HepG2 (cell line): ENCODE data around the gene TTC31. TPM values are rescaled to one million over a fixed set of nuclear protein-coding genes. Genes with fewer than 3 reads are reported as not detected.

Experiments
- AGO1 ChIP-seq: fragments of 200-400 bp; formaldehyde crosslinking; IDR thresholded peaks from 2 replicates; pipeline ENCODE4 v1.6.1; 2017; ENCODE audit warnings: mild to moderate bottlenecking, low read depth, low read length, moderate library complexity; ENCODE audit not compliant: poor library complexity, severe bottlenecking
- DNMT1 ChIP-seq: sonication (generic); formaldehyde crosslinking; IDR thresholded peaks from 2 replicates; pipeline ENCODE4 v1.5.1; 2020; ENCODE audit warnings: mild to moderate bottlenecking, missing genetic modification reagents
- HMGA1 ChIP-seq: sonication (generic); formaldehyde crosslinking; conservative IDR thresholded peaks from 2 replicates; pipeline ENCODE4 v1.4.0; 2020; ENCODE audit warnings: missing genetic modification reagents
- KAT7 ChIP-seq: IDR thresholded peaks from 2 replicates; pipeline ENCODE4 v1.6.1; 2018; ENCODE audit warnings: borderline replicate concordance, missing compliant biosample characterization
- MBNL3 ChIP-seq: fragments of 250-450 bp; sonication (Bioruptor Pico); conservative IDR thresholded peaks from 2 replicates; pipeline ENCODE4 v1.8.0; 2022; ENCODE audit warnings: mild to moderate bottlenecking, inconsistent platforms
- MEIS2 ChIP-seq: sonication (generic); formaldehyde crosslinking; IDR thresholded peaks from 2 replicates; pipeline ENCODE4 v1.9.0; 2021; ENCODE audit warnings: mild to moderate bottlenecking, missing genetic modification reagents
- SAP130 ChIP-seq: IDR thresholded peaks from 2 replicates; pipeline ENCODE4 v1.6.1; 2016; ENCODE audit warnings: low read depth
- SMAD3 ChIP-seq: sonication (generic); formaldehyde crosslinking; IDR thresholded peaks from 2 replicates; pipeline ENCODE4 v1.4.0; 2020; ENCODE audit warnings: missing genetic modification reagents
- ZBTB3 ChIP-seq: sonication (generic); formaldehyde crosslinking; IDR thresholded peaks from 2 replicates; pipeline ENCODE4 v1.4.0; 2020; ENCODE audit warnings: low read depth, mild to moderate bottlenecking, moderate library complexity, missing genetic modification reagents, borderline replicate concordance
- ZNF510 ChIP-seq: sonication (generic); formaldehyde crosslinking; IDR thresholded peaks from 2 replicates; pipeline ENCODE4 v1.4.0; 2020; ENCODE audit warnings: low read depth, mild to moderate bottlenecking, missing genetic modification reagents
- ZNF558 ChIP-seq: sonication (generic); formaldehyde crosslinking; IDR thresholded peaks from 2 replicates; pipeline ENCODE4 v1.9.0; 2022; ENCODE audit warnings: mild to moderate bottlenecking, missing genetic modification reagents, borderline replicate concordance
- ZNF609 ChIP-seq: sonication (generic); formaldehyde crosslinking; IDR thresholded peaks from 2 replicates; pipeline ENCODE4 v1.4.0; 2020; ENCODE audit warnings: mild to moderate bottlenecking, missing genetic modification reagents, borderline replicate concordance
- ZNF674 ChIP-seq: sonication (generic); formaldehyde crosslinking; IDR thresholded peaks from 2 replicates; pipeline ENCODE4 v1.5.0; 2020; ENCODE audit warnings: low read depth, mild to moderate bottlenecking, missing genetic modification reagents
- polyA plus RNA-seq, 8 experiments: library from polyadenylated mRNA; depleted of rRNA in 3 of 8; stranded (reverse) in 7 of 8; unstranded in 1 of 8; fragments of >200 nt; fragmentation: Illumina TruSeq in 4 of 8; extraction: Trizol in 4 of 8; gene quantifications; 2 replicates each; pipeline versions ENCODE4 v1.2.1 to v1.2.3, GENCODE V29; 2011 to 2016; ENCODE audit warnings: low read depth in 4 of 8, missing spikeins in 1 of 8, mixed read lengths in 1 of 8; ENCODE audit not compliant: insufficient read depth in 1 of 8
- total RNA-seq, 5 experiments: library from RNA; depleted of rRNA; stranded (reverse); fragments of >200 nt; fragmentation: Illumina TruSeq; extraction: Trizol; gene quantifications; 2 replicates each; pipeline ENCODE4 v1.2.3, GENCODE V29; 2016; ENCODE audit warnings: low read depth in 1 of 5
- TF ChIP-seq, protein P1 (sequence below): sonication (generic); formaldehyde crosslinking; IDR thresholded peaks from 2 replicates; pipeline ENCODE4 v1.5.0; 2020; ENCODE audit warnings: missing genetic modification reagents
- TF ChIP-seq, protein P2 (sequence below): sonication (generic); formaldehyde crosslinking; IDR thresholded peaks from 2 replicates; pipeline ENCODE4 v1.8.0; 2022; ENCODE audit warnings: missing genetic modification reagents, low read depth, mild to moderate bottlenecking, borderline replicate concordance
- TF ChIP-seq, protein P3 (sequence below): IDR thresholded peaks from 2 replicates; pipeline ENCODE4 v1.6.1; 2016; ENCODE audit warnings: missing compliant biosample characterization, missing genetic modification reagents, borderline replicate concordance
- TF ChIP-seq, protein P4 (sequence below): sonication (generic); formaldehyde crosslinking; IDR thresholded peaks from 2 replicates; pipeline ENCODE4 v1.4.0; 2020; ENCODE audit warnings: missing genetic modification reagents, borderline replicate concordance

TTC31 gene
- total and polyA plus RNA-seq, 2 of the 13 experiments (the other 11 are each of a cell fraction or from before 2014, with no cell fraction given): 28.3 to 39.5 TPM

DNA sequence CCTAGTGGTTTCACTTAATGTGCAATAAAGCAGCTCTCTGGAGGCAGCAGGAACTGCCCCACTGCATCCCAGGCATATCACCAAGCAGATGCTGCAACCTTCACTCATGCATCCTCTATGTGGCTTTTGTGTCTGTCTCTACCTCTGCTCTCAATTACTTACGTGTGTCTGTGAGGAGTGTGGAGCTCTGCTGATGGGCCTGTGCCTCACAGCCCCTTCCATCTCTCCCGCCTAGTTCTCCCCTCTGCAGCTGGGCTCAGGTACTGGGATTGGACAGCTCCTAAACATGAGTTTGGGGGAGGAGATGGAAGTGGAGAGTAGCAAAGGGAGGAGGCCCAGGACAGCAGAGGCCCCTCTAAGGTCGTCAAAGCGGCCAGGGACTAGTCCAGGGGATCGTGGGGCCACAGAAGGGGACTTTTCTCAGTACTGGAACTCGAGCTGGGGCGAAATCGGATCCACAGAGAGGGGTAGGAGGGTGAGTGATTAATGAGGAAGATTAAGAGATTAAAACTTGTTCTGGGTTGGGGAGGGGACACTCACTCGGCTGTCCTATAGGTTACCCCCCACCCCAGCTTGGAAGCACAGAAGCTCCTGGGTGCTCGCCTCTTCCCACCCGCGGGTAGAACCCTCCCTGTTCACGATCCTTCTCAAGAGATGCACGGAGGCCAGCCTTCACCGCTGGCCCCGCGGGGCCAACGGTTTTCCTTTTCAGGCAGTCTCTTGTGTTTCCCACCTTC lies 18.6 kb downstream of the TTC31 start (continued):
- TF ChIP-seq ZNF609 (CRISPR knock-in tag) (no peak), SMAD3 (CRISPR knock-in tag) (no peak), DNMT1 (CRISPR knock-in tag) (no peak), MBNL3 (CRISPR knock-in tag) (no peak), ZNF674 (CRISPR knock-in tag) (no peak), SAP130 (peak; percentile 16; the same call in 1 of the 2 replicates), HMGA1 (no peak), KAT7 (no peak), AGO1 (no peak), ZBTB3 (CRISPR knock-in tag) (no peak), ZNF558 (CRISPR knock-in tag) (no peak), MEIS2 (CRISPR knock-in tag) (no peak), ZNF510 (CRISPR knock-in tag) (no peak)
- TF ChIP-seq, protein P1, sequence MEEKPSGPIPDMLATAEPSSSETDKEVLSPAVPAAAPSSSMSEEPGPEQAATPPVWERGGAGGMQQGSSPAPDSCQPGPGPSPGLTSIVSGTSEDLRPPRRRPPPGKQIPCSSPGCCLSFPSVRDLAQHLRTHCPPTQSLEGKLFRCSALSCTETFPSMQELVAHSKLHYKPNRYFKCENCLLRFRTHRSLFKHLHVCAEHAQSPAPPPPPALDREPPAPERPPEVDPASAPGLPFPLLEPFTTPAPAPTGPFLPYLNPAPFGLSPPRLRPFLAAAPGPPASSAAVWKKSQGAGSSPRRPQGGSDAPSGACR (CRISPR knock-in tag): 0 out of 2 replicates have a peak, but pooled peaks have one; percentile 44
- TF ChIP-seq, protein P2, sequence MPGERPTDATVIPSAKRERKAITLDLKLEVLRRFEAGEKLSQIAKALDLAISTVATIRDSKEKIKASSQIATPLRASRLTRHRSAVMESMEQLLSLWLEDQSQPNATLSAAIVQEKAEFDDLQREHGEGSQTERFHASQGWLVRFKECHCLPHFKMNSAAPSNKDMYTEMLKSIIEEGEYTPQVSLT: no peak
- TF ChIP-seq, protein P3, sequence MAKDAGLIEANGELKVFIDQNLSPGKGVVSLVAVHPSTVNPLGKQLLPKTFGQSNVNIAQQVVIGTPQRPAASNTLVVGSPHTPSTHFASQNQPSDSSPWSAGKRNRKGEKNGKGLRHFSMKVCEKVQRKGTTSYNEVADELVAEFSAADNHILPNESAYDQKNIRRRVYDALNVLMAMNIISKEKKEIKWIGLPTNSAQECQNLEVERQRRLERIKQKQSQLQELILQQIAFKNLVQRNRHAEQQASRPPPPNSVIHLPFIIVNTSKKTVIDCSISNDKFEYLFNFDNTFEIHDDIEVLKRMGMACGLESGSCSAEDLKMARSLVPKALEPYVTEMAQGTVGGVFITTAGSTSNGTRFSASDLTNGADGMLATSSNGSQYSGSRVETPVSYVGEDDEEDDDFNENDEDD: no peak
- TF ChIP-seq, protein P4, sequence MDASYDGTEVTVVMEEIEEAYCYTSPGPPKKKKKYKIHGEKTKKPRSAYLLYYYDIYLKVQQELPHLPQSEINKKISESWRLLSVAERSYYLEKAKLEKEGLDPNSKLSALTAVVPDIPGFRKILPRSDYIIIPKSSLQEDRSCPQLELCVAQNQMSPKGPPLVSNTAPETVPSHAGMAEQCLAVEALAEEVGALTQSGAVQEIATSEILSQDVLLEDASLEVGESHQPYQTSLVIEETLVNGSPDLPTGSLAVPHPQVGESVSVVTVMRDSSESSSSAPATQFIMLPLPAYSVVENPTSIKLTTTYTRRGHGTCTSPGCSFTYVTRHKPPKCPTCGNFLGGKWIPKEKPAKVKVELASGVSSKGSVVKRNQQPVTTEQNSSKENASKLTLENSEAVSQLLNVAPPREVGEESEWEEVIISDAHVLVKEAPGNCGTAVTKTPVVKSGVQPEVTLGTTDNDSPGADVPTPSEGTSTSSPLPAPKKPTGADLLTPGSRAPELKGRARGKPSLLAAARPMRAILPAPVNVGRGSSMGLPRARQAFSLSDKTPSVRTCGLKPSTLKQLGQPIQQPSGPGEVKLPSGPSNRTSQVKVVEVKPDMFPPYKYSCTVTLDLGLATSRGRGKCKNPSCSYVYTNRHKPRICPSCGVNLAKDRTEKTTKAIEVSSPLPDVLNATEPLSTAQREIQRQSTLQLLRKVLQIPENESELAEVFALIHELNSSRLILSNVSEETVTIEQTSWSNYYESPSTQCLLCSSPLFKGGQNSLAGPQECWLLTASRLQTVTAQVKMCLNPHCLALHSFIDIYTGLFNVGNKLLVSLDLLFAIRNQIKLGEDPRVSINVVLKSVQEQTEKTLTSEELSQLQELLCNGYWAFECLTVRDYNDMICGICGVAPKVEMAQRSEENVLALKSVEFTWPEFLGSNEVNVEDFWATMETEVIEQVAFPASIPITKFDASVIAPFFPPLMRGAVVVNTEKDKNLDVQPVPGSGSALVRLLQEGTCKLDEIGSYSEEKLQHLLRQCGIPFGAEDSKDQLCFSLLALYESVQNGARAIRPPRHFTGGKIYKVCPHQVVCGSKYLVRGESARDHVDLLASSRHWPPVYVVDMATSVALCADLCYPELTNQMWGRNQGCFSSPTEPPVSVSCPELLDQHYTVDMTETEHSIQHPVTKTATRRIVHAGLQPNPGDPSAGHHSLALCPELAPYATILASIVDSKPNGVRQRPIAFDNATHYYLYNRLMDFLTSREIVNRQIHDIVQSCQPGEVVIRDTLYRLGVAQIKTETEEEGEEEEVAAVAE (CRISPR knock-in tag): no peak
